K562 (cell line): Measurements from ENCODE around the gene LDAH. TPM values are rescaled to one million over a fixed set of nuclear protein-coding genes. Genes with fewer than 3 reads are reported as not detected.
A peak's percentile ranks its signal among the peaks of the same experiment; 100 is the strongest.

ENCODE experiments used
- ETV1 ChIP-seq: fragments of 450-650 bp; conservative IDR thresholded peaks from 2 replicates; pipeline ENCODE4 v1.6.1; 2016; ENCODE audit warnings: missing genetic modification characterization, control low read depth, low read depth, missing compliant biosample characterization
- EWSR1 ChIP-seq: fragments of 450-650 bp; IDR thresholded peaks from 2 replicates; pipeline ENCODE4 v1.6.1; 2018; ENCODE audit warnings: borderline replicate concordance, mild to moderate bottlenecking, low read depth, moderate library complexity; ENCODE audit not compliant: partially characterized antibody
- HDAC1 ChIP-seq, 2 experiments: fragments of 450-650 bp; IDR thresholded peaks; 2 replicates each; pipeline ENCODE4 v1.6.1; 2016 to 2017; ENCODE audit warnings: inconsistent platforms in 1 of 2, mild to moderate bottlenecking in 1 of 2, moderate library complexity in 1 of 2
- IFI16 ChIP-seq: fragments of 250-450 bp; sonication (Bioruptor Pico); IDR thresholded peaks from 2 replicates; pipeline ENCODE4 v2.1.2; 2022; ENCODE audit warnings: mild to moderate bottlenecking, inconsistent platforms
- KAT8 ChIP-seq: fragments of 450-650 bp; IDR thresholded peaks from 2 replicates; pipeline ENCODE4 v1.6.1; 2016; ENCODE audit warnings: low read depth, mild to moderate bottlenecking
- LCOR ChIP-seq: sonication (generic); formaldehyde crosslinking; IDR thresholded peaks from 2 replicates; pipeline ENCODE4 v1.8.0; 2022; ENCODE audit warnings: mild to moderate bottlenecking, missing genetic modification reagents
- STAT5B ChIP-seq: fragments of 250-450 bp; sonication (Bioruptor Pico); IDR thresholded peaks from 2 replicates; pipeline ENCODE4 v1.8.0; 2021; ENCODE audit warnings: mild to moderate bottlenecking, inconsistent platforms
- THAP12 ChIP-seq: fragments of 250-450 bp; sonication (Bioruptor Pico); IDR thresholded peaks from 2 replicates; pipeline ENCODE4 v1.9.0; 2021; ENCODE audit warnings: mild to moderate bottlenecking, inconsistent platforms
- ZBTB2 ChIP-seq: fragments of 450-650 bp; IDR thresholded peaks from 2 replicates; pipeline ENCODE4 v1.6.1; 2016; ENCODE audit warnings: antibody characterized with exemption
- ZNF407 ChIP-seq: fragments of 450-650 bp; IDR thresholded peaks from 2 replicates; pipeline ENCODE4 v1.6.1; 2016; ENCODE audit warnings: low read depth
- ZNF408 ChIP-seq: fragments of 250-450 bp; sonication (Bioruptor Pico); IDR thresholded peaks from 2 replicates; pipeline ENCODE4 v1.4.0; 2020; ENCODE audit warnings: low read depth, mild to moderate bottlenecking, moderate library complexity
- ZNF766 ChIP-seq: fragments of 200-800 bp; sonication (Bioruptor generic); conservative IDR thresholded peaks from 2 replicates; pipeline ENCODE4 v1.6.1; 2016; ENCODE audit warnings: missing genetic modification characterization, missing compliant biosample characterization
- polyA plus RNA-seq, 8 experiments: library from polyadenylated mRNA; depleted of rRNA in 4 of 8; stranded (reverse) in 5 of 8; unstranded in 3 of 8; fragments of >200 nt; fragmentation: Nextera tagmentation in 2 of 8; fragmentation: Illumina TruSeq in 1 of 8; extraction: Ambion mirVana in 2 of 8; extraction: Trizol in 1 of 8; gene quantifications; 2 replicates each; pipeline versions ENCODE4 v1.2.1 to v1.2.3, GENCODE V29; 2011 to 2014; ENCODE audit warnings: inconsistent platforms in 1 of 8, missing spikeins in 1 of 8
- total RNA-seq, 7 experiments: library from RNA; depleted of rRNA in 6 of 7; stranded (reverse); fragments of >200 nt in 6 of 7; fragmentation: Illumina TruSeq in 2 of 7; extraction: Trizol in 2 of 7; gene quantifications; 2 replicates each; pipeline versions ENCODE4 v1.2.1 to v1.2.3, GENCODE V29; 2011 to 2021; ENCODE audit warnings: low replicate concordance in 1 of 7
- TF ChIP-seq, protein P1 (sequence below): sonication (generic); formaldehyde crosslinking; IDR thresholded peaks from 2 replicates; pipeline ENCODE4 v1.8.0; 2023; ENCODE audit warnings: mild to moderate bottlenecking, missing genetic modification reagents

LDAH gene
- total and polyA plus RNA-seq, 9 of the 15 experiments (the other 6 are each of a cell fraction or from before 2014, with no cell fraction given), result 22.3 to 60.1 (median 40.0) TPM

DNA sequence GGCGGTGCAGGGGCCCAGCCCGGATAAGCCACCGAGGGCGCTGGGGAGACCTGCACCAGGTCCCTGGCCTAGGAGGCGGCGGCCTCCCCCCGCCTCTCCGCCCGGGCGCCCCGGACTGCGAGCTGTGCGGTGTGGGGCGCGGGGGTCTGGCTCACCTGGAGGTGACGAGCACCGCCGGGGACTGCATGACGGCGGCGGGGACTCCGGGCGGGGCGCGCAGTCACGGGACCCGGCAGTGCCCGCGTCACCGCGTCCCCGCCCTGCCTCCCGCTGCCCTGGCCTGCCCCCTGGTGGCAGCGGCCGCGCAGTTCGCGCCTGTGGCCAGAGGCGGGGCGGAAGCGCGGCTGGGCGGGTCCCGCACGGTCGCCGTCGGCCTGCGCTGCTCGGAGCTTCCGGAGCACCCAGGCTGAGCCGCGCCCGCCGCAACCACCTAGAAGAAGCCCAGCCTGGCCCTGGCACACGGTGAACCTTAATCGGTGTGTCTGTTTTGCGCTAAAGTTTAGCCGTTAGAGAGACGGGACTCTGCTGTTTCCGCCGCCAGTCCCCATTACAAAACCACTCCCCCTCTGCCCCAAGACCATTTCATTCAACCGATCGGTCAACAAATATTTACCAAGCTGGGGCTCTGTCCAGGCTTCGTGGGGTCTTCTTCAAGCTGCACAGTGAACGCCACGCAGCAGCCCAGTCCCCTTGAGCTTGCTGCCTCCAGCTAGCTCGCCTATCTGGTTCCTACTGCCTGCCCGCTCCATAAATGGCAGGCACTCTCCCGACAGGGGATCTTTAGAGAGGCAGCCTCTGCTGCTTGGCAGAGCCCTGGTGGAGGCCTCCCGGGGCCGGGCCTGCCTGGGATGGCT is 171.8 kb downstream of the LDAH start, which contains the start of gene HS1BP3 (continued):
- TF ChIP-seq ZNF407, result no peak
- TF ChIP-seq STAT5B (CRISPR knock-in tag), result no peak
- TF ChIP-seq ZBTB2, result no peak
- no peak for TF ChIP-seq THAP12
- TF ChIP-seq LCOR (CRISPR knock-in tag), result no peak
- TF ChIP-seq, protein P1, sequence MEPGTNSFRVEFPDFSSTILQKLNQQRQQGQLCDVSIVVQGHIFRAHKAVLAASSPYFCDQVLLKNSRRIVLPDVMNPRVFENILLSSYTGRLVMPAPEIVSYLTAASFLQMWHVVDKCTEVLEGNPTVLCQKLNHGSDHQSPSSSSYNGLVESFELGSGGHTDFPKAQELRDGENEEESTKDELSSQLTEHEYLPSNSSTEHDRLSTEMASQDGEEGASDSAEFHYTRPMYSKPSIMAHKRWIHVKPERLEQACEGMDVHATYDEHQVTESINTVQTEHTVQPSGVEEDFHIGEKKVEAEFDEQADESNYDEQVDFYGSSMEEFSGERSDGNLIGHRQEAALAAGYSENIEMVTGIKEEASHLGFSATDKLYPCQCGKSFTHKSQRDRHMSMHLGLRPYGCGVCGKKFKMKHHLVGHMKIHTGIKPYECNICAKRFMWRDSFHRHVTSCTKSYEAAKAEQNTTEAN (CRISPR knock-in tag), result no peak
- no peak for TF ChIP-seq IFI16
- TF ChIP-seq ZNF766 (CRISPR knock-in tag), result no peak
- TF ChIP-seq KAT8, result no peak
- TF ChIP-seq EWSR1, result no peak
- no peak for TF ChIP-seq HDAC1 (IDR thresholded peaks at IDR 0.05)
- no peak for TF ChIP-seq ZNF408 (CRISPR knock-in tag)
- TF ChIP-seq ETV1 (tag), result 0 out of 2 replicates have a peak, but pooled peaks have one; percentile 24
